ENCODE measurements around the gene TTC12.

TTC12 gene

DNA sequence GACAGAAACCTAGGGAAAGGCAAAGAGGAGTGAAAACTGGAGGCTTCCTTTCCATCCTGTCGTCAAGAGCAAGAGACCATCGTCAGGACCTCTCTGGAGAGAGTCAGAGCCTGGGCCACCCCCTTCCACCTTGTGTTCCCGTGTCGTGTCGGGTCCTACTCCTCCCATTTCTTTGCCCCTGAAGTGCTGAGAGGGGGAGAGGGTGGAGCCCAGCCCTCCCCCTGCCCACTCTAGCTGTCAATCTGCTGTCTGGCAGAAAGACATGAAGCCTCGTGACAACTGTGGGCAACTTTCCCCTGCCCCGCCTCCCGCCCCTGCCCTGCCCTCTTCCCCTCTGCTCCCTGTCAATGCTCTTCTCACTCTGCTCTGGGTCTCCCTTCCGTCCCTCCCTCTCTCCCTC, 93.8 kb downstream of the TTC12 start:
- no peak for DNase-seq

DNA sequence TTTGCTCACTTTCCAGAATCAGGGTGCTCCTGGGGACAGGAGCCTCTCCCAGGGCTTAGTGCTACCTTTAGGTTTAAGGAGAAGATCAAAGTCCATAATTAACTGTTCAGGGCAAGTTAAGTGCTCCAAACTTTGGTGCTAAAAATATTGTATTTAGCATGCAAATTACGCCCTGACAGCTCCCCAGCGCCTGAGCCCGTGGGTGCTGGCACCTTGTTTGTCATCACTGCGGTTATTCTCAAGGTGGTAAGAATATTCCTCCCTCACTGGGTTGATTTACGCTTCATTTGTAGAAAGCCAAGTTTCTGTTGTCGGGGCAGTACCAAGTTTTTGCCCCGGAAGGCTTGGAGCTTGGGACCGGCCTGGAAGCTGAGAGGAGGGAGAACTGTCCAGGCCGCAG, 94.5 kb downstream of the TTC12 start:
- DNase-seq = no peak

DNA sequence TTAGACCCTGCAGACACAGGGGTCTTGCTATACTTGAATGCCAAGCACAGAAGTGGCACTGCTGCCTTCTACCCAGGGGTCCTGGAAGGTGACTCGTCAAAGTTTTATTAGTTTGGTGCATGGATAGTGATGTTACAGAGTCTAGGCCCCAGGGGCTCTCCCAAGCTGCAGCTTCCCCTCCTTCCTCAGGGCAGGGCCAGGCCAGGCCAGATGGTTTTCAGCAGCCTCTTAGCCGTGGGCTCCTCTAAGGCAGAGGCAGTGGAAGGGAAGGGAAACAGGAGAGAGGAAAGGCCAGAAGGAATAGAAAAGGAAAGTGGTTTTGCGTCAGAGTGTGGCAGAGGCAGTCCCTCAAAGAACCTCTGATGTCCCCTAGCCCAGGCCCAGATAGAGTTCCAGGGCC, 95.1 kb downstream of the TTC12 start:
- DNase-seq = no peak

DNA sequence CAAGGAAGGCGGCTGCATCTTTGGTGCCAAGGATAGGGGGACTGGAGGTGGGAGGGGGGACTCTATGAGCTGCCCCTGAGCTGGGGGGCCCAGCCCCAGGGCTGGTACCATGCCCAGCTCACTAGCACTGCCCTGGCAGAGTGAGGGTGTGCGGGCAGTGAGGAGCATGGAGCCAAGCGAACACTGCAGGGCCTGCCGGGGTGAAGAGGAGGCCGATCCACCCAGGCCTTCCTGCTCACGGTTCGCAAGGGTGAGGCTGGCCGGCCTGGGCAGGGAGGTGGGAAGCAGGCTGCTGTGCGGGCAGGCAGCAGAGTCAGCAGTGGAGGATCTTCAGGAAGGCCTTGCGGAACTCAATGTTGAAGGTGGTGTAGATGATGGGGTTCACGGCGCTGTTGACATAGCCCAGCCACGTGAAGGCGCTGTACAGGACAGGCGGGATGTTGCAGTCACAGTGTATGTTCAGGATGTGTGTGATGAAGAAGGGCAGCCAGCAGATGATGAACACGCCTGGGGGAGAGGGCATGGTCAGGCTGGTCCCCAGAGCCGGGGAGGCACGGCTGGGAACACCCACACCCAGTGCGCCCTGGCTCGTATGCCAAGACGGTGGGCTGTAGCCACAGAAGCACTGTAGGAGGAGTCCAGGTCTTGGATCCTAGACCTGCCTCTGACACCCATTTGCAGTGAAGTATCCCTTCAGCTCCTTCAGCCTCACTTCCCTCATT, 96.2 kb downstream of the TTC12 start:
- DNase-seq = no peak

DNA sequence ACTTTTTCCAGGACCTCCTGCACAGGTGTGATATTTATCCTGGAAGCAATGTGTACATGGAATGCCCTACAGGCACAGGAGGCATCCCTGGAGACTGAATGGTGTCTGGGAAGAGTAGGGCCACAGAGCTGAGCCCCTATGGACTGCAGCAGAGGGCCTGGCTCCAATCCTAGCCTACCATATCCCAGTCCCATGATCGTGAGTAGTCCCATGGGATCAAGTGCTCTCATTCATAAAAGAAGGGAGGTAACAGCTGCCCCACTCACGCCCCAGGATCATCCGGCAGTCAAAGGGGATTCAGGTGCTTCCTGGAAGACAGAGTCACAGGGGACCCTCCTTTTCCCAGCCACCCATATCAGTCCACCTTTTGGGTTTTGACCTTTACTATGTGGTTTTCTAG, 97.2 kb downstream of the TTC12 start:
- no peak for DNase-seq

DNA sequence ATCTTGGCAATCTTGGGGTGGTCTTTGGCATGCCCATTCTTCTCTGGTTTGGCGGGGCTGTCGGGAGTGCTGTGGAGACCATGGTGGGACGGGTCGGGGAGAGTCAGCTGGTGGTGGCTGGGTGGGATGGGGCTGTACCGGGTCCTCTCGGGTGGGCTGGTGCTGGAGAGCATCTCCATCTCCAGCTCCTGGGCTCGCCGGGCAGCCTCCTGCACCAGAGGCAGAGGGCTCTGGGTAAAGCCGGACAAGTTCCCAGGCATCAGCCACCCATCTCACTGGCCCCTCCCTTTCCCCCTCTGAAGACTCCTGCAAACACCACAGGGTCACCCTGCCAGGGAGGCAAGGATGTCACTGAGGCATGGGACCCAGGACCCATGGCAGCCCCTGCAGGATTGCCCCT, 98.3 kb downstream of the TTC12 start:
- DNase-seq = no peak

DNA sequence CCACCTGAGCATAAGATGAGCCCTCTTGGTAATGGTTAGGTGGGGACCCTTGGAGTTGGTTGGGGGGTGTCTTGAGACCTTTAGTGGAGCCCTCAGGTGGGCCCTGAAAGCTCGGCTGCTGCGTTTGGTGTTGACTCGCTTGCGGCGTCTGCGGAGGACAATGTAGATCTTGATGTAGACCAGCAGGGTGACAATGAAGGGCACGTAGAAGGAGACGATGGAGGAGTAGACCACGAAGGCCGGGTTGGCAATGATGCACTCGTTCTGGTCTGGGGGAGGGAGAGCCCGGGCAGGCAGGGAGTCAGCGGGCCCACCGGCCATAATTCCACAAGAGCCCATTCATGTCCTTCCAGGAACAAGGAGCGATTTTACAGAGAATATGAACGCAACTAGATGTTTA, 101.0 kb downstream of the TTC12 start:
- DNase-seq = no peak

All from NCI-H1694 treated with DMSO at 0.1 percent for 48 hours (cell line).